HuH-7 (cell line): Measurements from ENCODE around the gene ARMC2.
A peak's percentile ranks its signal among the peaks of the same experiment; 100 is the strongest.
"Not testable (repeated sequence)": the region's sequence is repeated elsewhere in the genome, so short reads cannot be mapped to it uniquely, and the experiment has no call there.

Source experiments
- DNase-seq: peaks from one replicate; pipeline ENCODE4 v3.0.0; 2011; ENCODE audit warnings: low spot score

The ARMC2 gene

DNA sequence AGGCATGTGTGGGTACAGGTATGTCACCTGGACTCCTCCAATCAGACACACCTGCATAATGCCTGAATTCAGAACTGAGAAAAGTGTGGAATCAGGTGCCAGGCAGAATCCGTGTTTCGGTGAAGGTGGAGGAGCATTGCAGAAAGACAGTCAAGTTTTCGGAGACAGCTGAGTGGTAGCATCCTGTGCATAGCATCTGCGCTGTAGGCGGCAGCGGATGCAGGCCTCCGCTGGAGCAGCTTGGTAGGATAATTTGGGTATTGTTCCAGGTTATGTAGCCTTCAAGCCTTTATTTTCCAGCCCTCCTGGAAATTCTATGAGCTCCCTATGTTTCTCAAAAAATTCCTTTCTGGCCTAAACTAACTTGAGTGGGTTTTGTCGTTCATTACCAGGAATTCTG lies 15.5 kb upstream of the ARMC2 start:
- no peak for DNase-seq

DNA sequence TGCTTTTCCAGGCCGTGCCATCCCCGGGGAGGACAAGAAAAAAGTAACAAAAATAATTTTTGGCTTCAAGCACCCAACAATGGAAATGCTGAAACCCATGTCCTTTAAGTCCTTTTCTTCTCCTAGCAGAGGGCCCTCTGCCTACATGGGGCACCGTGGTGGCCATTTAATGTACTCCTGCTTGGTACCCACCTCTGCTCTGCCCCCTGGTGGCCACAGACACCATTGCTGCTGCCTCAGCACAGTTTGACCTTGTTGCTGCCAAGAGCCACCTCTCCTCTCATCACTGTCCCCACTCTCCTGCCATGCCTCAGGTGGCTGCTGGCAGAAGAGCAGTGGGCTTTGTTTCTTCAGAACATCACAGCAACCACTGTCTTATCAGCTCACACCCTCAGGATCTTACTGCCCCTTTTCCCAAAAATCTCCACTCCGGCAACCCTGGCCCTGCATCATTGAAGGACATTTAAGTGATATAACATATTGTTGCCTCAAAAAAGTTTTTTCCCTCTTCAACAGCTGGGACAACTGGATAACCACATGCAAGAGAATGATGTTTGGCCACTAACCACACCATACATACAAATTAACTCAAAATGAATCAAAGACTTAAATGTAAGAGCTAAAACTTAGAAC lies 12.9 kb upstream of the ARMC2 start:
- peak; percentile 82 for DNase-seq

DNA sequence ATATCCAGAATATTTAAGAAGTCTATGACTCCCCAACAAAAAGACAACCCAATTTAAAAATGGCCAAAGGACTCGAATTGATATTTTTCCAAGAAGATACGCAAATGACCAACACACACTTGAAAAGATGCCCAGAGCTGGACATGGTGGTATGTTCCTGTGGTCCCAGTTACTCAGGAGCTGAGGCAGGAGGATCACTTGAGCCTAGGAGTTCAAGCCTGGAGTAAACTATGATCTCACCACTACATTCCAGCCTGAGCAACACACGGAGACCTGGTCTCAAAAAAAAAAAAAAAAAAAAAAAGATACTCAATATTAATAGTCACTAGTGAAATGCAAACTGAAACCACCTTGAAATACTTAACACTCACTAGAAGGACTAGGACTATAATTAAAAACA lies 12.2 kb upstream of the ARMC2 start:
- DNase-seq = no peak

DNA sequence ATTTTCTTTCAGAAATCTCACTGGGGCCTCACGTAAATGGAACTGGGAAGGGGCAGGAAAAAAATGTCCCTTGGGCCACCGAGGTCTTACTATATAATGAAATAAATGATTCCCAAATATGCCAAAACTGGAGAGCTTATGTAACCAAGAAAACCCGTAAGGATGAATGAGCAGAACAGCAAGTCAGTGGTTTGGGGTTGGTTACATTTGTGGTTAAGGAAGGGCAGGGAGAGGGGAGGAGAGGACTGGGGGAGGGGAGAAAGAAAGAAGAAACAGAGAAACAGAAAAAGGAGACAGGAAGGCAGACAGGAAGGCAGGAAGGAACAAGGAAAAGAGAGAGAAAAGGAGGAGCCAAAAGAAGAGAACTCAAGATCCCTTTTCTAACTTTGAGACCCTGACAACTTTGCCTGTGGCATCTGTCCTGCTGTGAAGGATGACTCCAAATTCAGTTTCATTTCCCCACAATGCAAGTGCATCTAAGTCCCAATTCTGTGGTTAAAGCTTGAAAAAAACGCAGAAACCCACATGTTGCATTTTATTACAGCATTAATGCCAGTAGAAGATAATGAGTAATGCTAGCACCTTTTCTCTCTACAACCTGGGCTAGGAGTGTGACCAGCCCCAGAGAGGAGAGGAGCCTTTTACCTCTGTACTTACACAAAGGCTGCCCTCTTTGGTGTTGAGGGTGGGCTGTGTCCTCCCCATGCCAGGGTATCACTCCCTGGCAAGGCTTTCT lies 10.8 kb upstream of the ARMC2 start:
- no peak for DNase-seq

DNA sequence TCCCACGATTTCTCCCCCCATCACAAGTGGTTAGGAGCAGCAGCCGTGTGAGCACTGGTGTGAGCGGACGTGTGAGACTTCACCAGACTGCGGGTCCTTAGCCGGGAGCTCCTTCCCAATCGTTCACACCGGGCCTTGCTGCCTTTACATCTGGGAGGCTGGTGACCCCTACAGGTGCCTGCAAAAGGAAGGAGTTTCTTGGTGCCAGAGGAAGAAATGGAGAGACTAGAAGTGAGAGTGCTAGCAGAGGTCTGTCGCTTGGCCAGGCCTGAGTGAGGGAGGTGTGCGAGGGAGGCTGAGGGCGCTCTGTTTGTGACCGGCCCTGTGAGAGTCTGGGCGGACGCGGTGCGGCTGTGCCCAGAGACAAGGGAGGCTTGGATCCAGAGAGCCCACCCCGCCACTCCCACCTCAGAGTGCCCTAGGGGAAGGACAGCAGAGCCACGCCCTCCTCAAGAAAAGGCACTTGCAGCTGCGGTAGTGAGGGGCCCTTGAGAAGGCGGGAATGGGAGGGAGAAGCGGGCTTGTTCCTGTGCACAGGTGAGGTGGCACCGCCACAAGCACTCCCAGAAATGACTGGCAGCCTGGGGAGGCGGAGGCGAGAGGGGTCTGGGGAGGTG lies 10.0 kb upstream of the ARMC2 start:
- DNase-seq = no peak

DNA sequence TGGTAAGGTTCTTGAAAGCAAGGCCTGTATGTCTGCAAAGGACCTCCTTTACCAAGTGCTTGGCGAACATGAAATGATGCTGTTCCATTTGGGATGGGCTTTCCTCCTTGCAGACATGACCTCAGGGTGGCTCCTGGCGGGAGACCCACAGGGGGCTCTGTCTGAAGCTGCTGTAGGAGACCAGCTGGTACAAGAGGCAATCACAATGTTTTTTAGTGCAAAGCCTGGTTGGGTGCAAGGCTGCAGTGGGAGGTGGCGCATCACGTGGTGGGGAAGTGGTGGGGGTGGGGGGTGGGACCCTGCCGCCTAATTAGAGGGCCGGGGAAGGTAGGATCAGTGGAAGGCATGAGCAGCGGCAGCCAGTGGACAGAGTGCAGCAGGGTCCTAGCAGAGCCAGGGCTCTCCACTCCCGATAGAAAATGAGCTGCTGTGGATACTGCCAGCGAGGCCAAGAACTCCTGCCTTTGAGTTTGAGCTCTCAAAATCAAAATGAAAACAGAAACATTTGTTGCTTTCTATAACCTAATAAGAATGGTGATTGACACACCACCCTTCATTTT lies 9.1 kb upstream of the ARMC2 start:
- no peak for DNase-seq

DNA sequence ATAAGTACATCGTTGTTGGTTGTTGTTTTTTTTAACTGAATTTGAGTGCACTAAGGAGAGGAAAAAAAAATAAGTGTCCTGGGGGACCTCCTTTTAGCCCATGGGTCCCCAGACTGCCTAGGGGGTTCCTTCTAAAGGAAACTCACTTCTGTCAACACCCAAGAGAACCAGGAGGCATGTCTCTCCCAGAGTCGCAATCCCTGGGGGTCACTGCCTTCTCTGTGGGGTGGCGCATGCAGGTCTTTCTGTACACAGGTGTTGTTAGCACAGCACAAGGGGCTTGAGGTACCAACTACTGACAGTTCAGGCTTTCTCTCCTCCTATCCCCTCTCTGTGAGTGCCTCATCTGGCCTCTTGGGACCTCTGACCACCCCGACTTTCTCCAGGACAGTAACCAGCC lies 7.3 kb upstream of the ARMC2 start:
- no peak for DNase-seq

DNA sequence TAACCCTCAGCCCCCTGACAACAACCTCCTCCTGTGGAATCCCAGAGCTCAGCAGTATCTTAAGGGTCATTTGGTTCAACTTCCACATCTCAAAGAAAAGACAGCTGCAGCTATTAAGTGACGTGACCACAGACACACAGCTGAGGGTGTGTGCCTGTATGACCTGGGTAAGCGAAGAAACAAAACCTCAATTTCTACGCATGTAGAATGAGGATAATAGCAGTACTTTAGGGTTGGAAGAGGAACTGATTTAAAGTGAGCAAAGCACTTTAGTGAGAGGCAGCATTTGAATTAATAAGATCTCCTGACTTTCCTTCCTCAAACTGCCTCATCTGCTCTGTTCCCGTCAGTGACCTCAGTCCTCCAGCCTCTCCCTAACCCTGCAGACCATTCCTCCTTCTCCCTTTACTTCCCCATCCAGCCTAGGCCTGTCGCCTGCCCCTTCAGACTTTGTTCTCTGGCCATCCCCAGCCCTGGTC lies 6.8 kb upstream of the ARMC2 start:
- no peak for DNase-seq

DNA sequence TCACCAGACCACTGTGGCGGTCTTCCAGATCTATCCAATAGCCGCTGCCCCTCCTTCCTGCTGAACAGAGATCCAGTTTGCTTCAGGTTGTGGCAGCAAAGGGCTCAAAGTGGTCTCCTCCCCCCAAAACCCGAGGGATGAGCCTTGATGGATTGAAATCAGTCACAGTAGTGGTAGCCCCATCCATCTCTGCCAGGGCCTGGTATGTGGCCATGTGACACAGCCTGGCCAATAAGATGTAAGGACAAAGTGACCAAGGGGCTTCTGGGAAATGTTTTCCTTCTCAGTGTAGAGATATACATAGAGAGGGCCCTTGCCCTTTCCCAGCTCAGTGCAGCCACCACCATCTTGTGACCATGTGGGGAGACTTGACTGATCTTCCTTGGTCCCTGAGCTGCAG lies 4.1 kb upstream of the ARMC2 start:
- DNase-seq = no peak

DNA sequence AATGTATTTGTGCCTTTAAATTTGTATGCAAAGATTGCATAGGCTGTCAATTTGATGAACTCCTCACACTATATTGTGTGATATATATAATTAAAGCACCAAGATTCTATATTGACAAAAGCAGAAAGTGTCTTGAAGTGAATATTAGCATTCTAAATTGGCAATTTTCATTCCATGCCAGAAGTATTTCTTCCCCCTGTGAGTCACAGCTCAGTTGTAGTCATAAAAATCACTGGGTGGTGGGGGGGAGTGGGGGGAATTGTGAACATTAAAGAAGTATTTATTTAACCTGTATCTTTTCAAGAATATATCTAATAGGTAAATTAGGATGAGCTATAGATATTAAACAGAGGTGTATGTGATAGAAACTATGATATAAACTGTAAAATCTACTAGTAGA lies 3.1 kb upstream of the ARMC2 start:
- DNase-seq = no peak

DNA sequence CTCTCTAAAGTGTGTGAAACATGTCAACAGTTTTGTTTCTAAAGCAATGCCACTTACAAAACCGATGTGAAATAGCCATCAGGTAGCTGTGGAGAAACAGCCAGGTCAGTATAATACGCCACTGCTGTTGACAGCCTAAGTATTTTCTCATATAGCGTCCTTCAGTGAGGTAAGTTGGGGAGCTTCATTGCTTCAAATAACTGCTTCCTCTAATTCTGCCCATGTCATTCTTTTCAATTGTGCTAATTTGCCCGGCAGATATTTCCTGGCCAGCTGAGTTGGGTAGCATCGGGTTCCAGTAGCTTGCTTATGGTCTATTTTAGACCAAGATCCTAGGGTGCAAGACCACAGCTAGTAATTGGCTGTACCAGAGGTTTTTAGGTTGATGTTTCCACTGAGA lies 2.1 kb upstream of the ARMC2 start:
- no peak for DNase-seq

DNA sequence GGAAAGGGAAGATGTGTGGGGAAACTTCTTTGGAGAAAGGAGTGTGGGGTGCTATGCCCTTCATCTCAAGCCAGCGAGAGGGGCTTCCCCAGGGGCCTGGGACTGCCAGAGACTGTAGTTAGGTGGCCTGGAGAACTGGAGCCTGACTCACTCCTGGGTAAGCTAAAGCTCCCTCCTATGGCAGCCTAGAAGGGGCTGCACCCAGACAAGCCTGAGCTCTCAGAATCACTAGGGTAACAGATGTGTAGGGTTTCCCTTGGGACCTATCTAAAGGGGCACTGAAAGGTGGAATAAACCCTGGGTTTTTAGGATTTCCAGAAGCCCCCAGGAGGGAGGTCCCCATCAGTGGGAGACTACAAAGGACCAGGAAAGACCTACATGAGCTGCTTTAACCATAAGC lies 1.6 kb upstream of the ARMC2 start:
- peak; percentile 27 for DNase-seq

DNA sequence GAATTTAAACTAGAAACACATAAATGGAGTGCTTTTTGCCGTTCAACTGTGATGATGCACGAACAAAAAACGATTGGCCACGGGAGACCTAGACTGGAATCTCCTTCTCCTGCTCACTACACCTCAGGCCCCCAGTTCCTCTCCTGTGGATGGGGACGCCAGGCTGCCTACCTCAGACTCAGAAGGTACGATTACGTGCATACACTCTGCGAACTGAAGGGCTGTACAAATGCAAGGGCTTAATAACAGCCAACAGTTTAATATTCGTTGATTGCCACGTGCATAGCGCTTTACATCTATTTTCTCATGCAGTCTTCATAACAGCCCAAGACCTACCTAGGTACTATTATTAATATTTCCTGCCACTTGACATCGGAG lies 495 bp upstream of the ARMC2 start:
- DNase-seq = peak; percentile 29

DNA sequence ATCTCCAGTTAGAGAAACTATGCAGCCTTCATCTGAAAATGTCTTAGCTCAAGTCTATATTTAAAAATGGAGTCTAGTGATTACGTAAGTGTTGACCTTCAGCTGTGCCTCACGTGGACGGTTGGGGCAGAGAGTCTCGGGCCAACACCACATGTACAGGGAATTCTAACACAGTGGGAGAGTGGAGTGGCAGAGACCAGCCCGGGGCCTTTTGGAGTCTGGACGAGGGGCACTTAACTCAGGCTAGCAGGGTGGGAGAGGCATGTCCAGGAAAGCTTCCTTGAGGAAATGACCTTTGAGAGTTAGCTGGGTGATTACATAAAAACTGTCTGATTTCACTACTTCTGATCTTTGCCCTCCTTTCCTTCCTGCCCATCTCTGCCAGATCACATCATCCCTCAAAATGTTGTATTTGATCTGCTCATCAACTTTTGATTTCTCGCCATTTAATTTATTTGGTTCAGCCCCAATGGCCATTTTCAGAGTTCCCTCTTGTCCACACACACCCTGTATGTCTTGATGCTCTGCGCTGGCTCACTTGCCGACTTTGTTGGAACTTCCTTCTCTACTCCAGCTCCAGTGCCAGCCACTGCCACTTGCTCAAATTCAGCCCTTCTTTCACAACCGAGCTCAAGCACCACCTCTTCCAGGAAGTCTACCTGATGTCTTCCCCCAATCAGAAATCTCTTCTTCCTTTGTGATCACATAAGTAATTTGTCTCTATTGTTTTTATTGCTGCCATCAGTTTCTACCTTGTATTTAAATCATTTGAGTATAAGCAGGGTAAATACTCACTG lies 2.6 kb downstream of the ARMC2 start:
- DNase-seq = peak; percentile 29

DNA sequence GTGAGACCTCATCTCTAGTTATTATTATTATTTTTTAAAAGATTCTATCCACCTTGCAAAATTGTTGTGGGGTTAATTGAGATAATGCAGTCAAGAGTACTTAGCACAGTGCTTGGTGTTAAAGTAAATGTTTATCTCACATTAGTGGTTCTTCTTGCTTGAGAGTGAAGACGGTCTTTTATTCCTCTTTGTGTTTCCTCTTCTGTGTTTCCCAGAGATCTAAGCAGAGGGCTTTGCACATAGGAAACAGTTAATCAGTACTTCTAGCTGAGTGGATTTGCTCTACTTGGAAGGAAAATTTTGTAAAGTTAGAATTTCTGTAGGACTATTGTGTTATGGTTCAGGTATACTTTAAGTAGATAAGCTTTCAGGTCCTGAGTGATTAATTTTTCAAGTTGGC lies 3.5 kb downstream of the ARMC2 start:
- DNase-seq = no peak

DNA sequence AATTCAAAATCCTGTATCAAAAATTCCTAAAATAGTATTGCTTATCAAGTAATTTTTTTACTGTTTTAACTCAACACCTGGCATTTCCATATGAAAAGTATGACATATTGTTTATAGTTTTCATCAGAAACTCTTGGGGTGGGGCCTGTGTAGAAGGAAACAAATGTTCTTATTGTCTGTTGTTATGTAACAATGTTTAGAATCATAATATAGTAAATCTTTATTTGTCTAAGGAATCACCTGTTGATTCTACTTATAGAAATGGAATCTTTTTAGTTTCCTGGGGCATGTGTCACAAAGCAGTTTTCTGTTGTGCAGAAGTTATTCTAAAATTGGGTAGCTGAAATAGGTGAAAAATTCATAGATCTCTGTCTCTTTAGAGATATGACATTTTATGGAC lies 4.9 kb downstream of the ARMC2 start:
- no peak for DNase-seq

DNA sequence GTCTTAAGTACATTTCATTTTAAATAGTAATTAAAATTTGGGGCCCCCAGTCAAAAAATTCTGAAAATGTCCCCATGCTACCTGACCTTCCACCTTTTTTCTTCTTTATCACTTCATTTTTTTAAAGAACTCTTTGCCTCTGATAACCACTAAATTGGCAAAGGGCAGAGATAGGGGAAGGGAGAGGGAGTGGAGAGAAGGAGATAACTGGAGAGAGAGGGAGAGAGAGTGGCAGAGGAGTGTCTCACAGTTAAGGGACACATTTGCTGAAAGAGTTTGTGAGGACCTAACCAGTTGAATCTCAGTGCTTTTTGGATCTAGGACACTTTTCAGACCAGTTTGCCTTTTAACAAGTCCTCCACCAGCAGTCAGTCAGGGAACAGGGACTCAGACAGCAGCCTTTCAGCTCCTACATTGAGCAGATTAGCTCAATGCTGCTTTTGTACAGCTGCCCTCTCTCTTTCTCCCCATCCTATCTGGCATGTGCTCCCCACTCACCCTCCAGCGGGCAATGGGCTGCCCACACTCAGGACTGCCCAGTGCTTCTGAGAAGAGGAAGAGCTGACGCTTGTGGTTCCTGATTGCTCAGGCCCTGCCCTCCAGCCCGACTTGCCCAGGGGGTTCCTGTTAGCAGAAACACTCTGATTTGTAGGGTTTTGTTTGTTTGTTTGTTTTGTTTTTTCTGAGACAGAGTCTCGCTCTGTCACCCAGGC lies 14.4 kb downstream of the ARMC2 start:
- DNase-seq = no peak

DNA sequence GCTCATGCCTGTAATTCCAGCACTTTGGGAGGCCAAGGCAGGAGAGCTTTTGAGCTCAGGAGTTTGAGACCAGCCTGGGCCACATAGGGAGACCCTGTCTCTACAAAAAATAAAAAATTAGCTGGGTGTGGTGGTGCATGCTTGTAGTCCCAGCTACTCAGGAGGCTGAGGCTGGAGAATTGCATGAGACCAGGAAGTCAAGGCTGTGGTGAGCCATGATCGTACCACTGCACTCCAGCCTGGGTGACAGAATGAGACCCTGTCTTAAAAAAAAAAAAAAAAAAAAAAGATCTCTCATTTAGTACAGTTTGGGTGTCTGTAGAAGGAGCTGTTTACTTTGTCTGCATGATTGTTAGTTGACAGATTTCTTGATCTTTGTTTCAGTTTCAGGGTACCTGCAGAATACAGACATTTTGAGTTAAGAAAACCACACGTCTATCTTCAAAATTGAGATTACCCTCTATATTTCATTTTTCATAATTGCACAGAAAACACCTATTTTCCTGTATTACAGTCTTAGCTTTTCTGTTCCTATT lies 17.6 kb downstream of the ARMC2 start:
- not testable (repeated sequence) for DNase-seq

DNA sequence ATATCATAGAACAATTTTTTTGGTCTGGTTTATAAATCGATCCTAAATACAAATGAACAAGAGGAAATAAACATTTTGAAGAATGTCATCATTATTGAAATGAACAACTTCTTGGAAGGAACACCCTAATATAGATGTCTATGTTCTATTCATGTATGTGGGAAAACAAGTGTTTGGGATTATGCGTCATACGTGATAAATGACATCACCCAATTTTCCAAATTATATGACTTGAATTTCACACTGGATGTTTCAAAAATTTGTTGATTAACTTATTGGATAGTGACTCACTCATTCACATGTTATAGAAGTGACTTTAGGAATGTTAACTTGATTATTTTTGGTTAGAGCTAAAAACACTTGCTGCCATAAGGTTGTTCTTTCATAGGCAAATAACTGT lies 18.6 kb downstream of the ARMC2 start:
- no peak for DNase-seq

DNA sequence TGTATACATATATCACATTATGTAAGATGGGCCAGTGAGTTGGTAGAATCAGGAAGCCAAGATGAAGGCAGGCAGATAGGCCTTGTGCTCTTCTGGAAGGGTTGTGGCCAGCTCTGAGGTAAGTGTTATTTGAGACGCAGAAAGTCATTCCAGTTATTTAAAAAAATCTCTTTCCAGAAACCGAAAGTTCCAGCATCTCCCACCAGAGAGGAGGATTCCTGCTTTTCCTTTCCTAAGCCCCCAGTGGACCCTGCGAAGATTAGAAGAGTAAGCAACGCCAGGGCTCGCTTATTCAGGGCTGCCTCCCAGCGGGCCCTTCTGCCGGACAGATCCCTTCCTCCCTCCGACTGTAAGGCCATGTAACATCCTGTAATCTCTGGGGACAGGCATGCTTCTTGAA lies 20.4 kb downstream of the ARMC2 start:
- DNase-seq = no peak

DNA sequence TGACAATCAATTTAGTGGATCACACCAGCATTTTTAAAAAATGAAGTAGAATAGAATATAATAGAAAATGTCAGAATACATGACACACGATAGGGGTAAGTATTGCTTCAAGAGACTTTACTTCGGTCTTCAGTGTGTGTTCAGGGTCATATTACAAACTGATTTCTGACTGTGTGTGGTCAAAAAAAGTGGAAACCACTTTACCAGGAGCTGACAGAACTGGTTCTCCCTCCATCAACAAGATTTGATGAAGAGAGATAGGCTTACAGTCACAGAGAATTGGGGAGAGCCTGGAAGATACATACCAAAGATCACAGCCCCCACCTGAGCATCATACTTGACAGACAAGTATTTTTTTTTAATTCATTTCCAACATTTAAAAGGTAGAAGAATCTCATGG lies 21.7 kb downstream of the ARMC2 start:
- no peak for DNase-seq

DNA sequence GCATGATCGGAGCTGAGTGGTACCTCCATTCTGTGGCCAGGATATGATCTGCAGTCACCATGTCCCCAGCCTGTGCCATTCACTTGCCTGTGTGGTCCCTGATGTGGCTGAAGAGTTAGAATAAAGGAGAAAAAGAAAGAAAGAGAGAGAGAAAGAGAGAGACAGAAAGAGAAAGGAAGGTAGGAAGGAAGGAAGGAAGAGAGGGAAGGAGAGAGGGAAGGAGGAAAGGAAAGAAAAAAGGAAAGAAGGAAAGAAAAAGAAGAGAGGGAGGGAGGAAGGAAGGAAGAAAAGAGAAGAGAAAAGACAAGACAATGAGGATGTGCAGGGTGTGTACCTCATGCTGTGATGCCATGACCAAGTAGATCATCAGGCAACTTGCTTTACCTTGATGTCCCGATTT lies 22.1 kb downstream of the ARMC2 start:
- no peak for DNase-seq
